ENCODE measurements around the gene RALGAPA1. TPM values are rescaled to one million over a fixed set of nuclear protein-coding genes. Genes with fewer than 3 reads are reported as not detected.

Gene RALGAPA1
- total and polyA plus RNA-seq, 2 of the 13 experiments (the other 11 are each of a cell fraction or from before 2014, with no cell fraction given) = 65.0 to 89.2 TPM

DNA sequence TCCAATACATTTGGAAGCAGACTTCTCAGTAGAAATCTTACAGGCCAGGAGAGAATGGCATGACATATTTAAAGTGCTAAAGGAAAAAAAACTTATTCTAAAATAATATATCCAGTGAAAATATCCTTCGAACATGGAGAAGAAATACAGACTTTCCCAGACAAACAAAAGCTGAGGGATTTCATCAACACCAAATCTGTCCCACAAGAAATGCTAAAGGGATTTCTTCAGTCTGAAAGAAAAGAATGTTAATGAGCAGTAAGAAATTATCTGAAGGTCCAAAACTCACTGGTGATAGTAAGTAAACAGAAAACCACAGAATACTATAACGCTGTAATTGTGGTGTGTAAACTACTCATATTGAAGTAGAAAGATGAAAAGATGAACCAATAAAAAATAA is 171.2 kb downstream of the RALGAPA1 start:
- Histone ChIP-seq H3K4me2 (ENCODE audit: low read depth, low read length) (no peak overlapping the region), H3K9ac (ENCODE audit: insufficient read depth, low read depth, low read length) (no peak overlapping the region), H3K36me3 (replicated peaks in 1 of 2; ENCODE audit: control insufficient read depth in 1 of 2, insufficient read depth in 2 of 2, low read length in 2 of 2) (peaks cover 8 to 46% of the 10 kb centered on the region in 2 experiments; a peak in 4 of 5 replicates), H3K4me3 (replicated peaks in 1 of 3; ENCODE audit: insufficient read depth in 1 of 3, low read depth in 2 of 3, low read length in 3 of 3) (no peak overlapping the region), H3K27me3 (ENCODE audit: control insufficient read depth in 1 of 2, insufficient read depth in 2 of 2, low read length in 2 of 2) (no peaks in the 10 kb centered on the region), H3K9me3 (ENCODE audit: low read length) (no peaks in the 10 kb centered on the region), H4K20me1 (ENCODE audit: insufficient read depth, low read length) (no peaks in the 10 kb centered on the region), H3K79me2 (ENCODE audit: insufficient read depth, low read length) (no peaks in the 10 kb centered on the region), H2AFZ (ENCODE audit: low read length) (no peak overlapping the region), H3K4me1 (ENCODE audit: insufficient read depth, low read length) (no peaks in the 10 kb centered on the region), H3K27ac (ENCODE audit: extremely low read length, insufficient read depth, low read length) (no peak overlapping the region)
- TF ChIP-seq, protein P1, sequence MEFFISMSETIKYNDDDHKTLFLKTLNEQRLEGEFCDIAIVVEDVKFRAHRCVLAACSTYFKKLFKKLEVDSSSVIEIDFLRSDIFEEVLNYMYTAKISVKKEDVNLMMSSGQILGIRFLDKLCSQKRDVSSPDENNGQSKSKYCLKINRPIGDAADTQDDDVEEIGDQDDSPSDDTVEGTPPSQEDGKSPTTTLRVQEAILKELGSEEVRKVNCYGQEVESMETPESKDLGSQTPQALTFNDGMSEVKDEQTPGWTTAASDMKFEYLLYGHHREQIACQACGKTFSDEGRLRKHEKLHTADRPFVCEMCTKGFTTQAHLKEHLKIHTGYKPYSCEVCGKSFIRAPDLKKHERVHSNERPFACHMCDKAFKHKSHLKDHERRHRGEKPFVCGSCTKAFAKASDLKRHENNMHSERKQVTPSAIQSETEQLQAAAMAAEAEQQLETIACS (CRISPR knock-in tag; IDR thresholded peaks at IDR 0.05) = no peak
- TF ChIP-seq ZNF816 (CRISPR knock-in tag; IDR thresholded peaks at IDR 0.05; ENCODE audit: borderline replicate concordance) (0 out of 2 replicates have a peak, but pooled peaks have one; percentile 22), KLF16 (CRISPR knock-in tag; IDR thresholded peaks at IDR 0.05) (peak in 1 of 2 experiments; percentile 22; a peak in 1 of 4 replicates)
- no TSS peak for BruUV-seq (replicated peaks)
- FAIRE-seq (no peak), ATAC-seq (no peak), DNase-seq (ENCODE audit: low spot score) (no peak)
- WGBS (ENCODE audit: low lambda C conversion rate) = 92% methylated on average over 2 of the region's 2 CpGs
- in situ Hi-C loops (cut with HindIII; ENCODE audit: extremely low pct_ligation_motif_present, low pct_unique_long_range_greater_than_20kb) = no loop called here
- POLR2A ChIA-PET = no interaction called here
- CTCF ChIA-PET (ENCODE audit: low intra/inter-chr PET ratio, low total read pairs) = no interaction called here
- intact Hi-C loops (cut with micrococcal nuclease; ENCODE audit: unreplicated experiment) = loop anchor here (5.0 kb wide), 2 partner anchors 51 to 169 kb away; partner anchors contain the start of gene RALGAPA1

DNA sequence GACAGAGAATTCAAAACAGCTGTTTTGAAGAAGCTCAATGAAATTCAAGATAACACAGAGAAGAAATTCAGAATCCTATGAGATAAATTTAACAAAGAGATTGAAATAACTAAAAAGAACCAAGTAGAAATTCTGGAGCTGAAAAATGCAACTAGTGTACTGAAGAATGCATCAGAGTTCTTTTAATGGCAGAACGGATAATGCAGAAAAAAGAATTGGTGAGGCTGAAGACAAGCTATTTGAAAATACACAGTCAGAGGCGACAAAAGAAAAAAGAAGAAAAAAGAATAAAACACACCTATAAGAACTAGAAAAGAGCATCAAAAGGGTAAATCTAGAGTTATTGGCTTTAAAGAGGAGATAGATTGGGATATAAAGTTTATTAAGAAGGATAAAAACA is 171.8 kb downstream of the RALGAPA1 start:
- no peaks in the 10 kb centered on the region for H3K4me1 ChIP-seq (ENCODE audit: insufficient read depth, low read length)
- BruUV-seq (replicated peaks) = no TSS peak
- DNase-seq (ENCODE audit: low spot score) (no peak), ATAC-seq (no peak), FAIRE-seq (no peak)
- H3K36me3 ChIP-seq (replicated peaks in 1 of 2; ENCODE audit: control insufficient read depth in 1 of 2, insufficient read depth in 2 of 2, low read length in 2 of 2) = peaks cover 10 to 51% of the 10 kb centered on the region in 2 experiments; a peak in 4 of 5 replicates
- intact Hi-C loops (cut with micrococcal nuclease; ENCODE audit: unreplicated experiment) (loop anchor here (5.0 kb wide), 2 partner anchors 50 to 170 kb away; partner anchors contain the start of gene RALGAPA1), in situ Hi-C loops (cut with HindIII; ENCODE audit: extremely low pct_ligation_motif_present, low pct_unique_long_range_greater_than_20kb) (no loop called here)
- H4K20me1 ChIP-seq (ENCODE audit: insufficient read depth, low read length) = no peaks in the 10 kb centered on the region
- no peak overlapping the region for H2AFZ ChIP-seq (ENCODE audit: low read length)
- TF ChIP-seq ATF7 (IDR thresholded peaks at IDR 0.05) (0 out of 2 replicates have a peak, but pooled peaks have one; percentile 1), ATF7 (CRISPR knock-in tag; IDR thresholded peaks at IDR 0.05) (no peak), SOX5 (CRISPR knock-in tag; IDR thresholded peaks at IDR 0.05; ENCODE audit: borderline replicate concordance) (no peak), ZNF160 (CRISPR knock-in tag; IDR thresholded peaks at IDR 0.05) (peak; percentile 93; the same call in 1 of the 2 replicates), LCORL (IDR thresholded peaks at IDR 0.05) (0 out of 2 replicates have a peak, but pooled peaks have one; percentile 21), LCORL (CRISPR knock-in tag; IDR thresholded peaks at IDR 0.05) (no peak), ZNF33B (CRISPR knock-in tag; IDR thresholded peaks at IDR 0.05) (no peak), CREB1 (IDR thresholded peaks at IDR 0.05) (peak; percentile 0; the same call in 1 of the 2 replicates), CREB1 (CRISPR knock-in tag; IDR thresholded peaks at IDR 0.05) (no peak)
- H3K79me2 ChIP-seq (ENCODE audit: insufficient read depth, low read length) = no peaks in the 10 kb centered on the region
- ChIA-PET CTCF (ENCODE audit: low intra/inter-chr PET ratio, low total read pairs) (no interaction called here), POLR2A (no interaction called here)
- no peak overlapping the region for H3K9ac ChIP-seq (ENCODE audit: insufficient read depth, low read depth, low read length)
- no peaks in the 10 kb centered on the region for H3K27me3 ChIP-seq (ENCODE audit: control insufficient read depth in 1 of 2, insufficient read depth in 2 of 2, low read length in 2 of 2)
- H3K27ac ChIP-seq (ENCODE audit: extremely low read length, insufficient read depth, low read length) = no peak overlapping the region
- H3K9me3 ChIP-seq (ENCODE audit: low read length) = no peaks in the 10 kb centered on the region
- no peak overlapping the region for H3K4me2 ChIP-seq (ENCODE audit: low read depth, low read length)
- WGBS (ENCODE audit: low lambda C conversion rate) = 93% methylated on average over 2 of the region's 2 CpGs
- no peak overlapping the region for H3K4me3 ChIP-seq (replicated peaks in 1 of 3; ENCODE audit: insufficient read depth in 1 of 3, low read depth in 2 of 3, low read length in 3 of 3)
